ENCODE data around the gene ZMYND8. TPM values are rescaled to one million over a fixed set of nuclear protein-coding genes. Genes with fewer than 3 reads are reported as not detected.
"Not testable (repeated sequence)": the region's sequence is repeated elsewhere in the genome, so short reads cannot be mapped to it uniquely, and the experiment has no call there.

The ZMYND8 gene
- total and polyA plus RNA-seq, 10 of the 15 experiments (the other 5 are each of a cell fraction or from before 2014, with no cell fraction given), result 12.9 to 54.8 (median 23.1) TPM

GRCh38 chr20:47389867-47390347, 33.4 kb upstream of the ZMYND8 start (continued):
- TF ChIP-seq ZNF384 (IDR thresholded peaks at IDR 0.05; ENCODE audit: borderline replicate concordance, low read depth, low read length) (peak; percentile 70), ATF3 (IDR thresholded peaks at IDR 0.05; ENCODE audit: borderline replicate concordance, extremely low read depth, low read depth, low read length) (no peak)

GRCh38 chr20:47385968-47386367, 29.5 kb upstream of the ZMYND8 start:
- POLR2A ChIA-PET; FAIRE-seq; BruUV-seq (replicated peaks); H3K4me3 ChIP-seq; H3K9ac ChIP-seq (ENCODE audit: control insufficient read depth, insufficient read depth, low read length); ATAC-seq; H3K9me3 ChIP-seq (replicated peaks; ENCODE audit: control insufficient read depth, insufficient read depth, low read length); H3K4me2 ChIP-seq (ENCODE audit: control insufficient read depth, insufficient read depth); H3K27me3 ChIP-seq (replicated peaks in 1 of 2; ENCODE audit: control insufficient read depth in 2 of 2, insufficient read depth in 2 of 2, low read length in 1 of 2); DNase-seq (ENCODE audit: low read depth, low spot score); H3K27ac ChIP-seq (ENCODE audit: control insufficient read depth, insufficient read depth); H4K20me1 ChIP-seq (ENCODE audit: control insufficient read depth, insufficient read depth); H2AFZ ChIP-seq (ENCODE audit: control insufficient read depth, low read depth, low read length); H3K79me2 ChIP-seq (ENCODE audit: control insufficient read depth, insufficient read depth, low read length); H3K36me3 ChIP-seq (ENCODE audit: control insufficient read depth in 2 of 2, insufficient read depth in 2 of 2, low read length in 1 of 2): not testable (repeated sequence)
- H3K4me1 ChIP-seq (ENCODE audit: control insufficient read depth, insufficient read depth, low read length), result peaks cover 15% of the 10 kb centered on the region
- in situ Hi-C loops (cut with MboI) (loop anchor here (10.0 kb wide), 1 partner anchor 111 kb away; no protein-coding TSS in a partner anchor), intact Hi-C loops (cut with micrococcal nuclease; ENCODE audit: unreplicated experiment) (loop anchor here (2.0 kb wide), 2 partner anchors 181 to 627 kb away; no protein-coding TSS in a partner anchor)
- ChIA-PET SMC1A (ENCODE audit: uncharacterized antibody, unreplicated experiment) (interaction anchor here (1.1 to 6.9 kb wide), 3 partner anchors 29 to 189 kb away, joined by 3 to 266 read pairs (median 6); no protein-coding TSS in a partner anchor), RAD21 (ENCODE audit: unreplicated experiment) (interaction anchor here (1.4 to 6.2 kb wide), 3 partner anchors 113 to 187 kb away, joined by 4 to 247 read pairs (median 141); no protein-coding TSS in a partner anchor), CTCF (interaction anchor here (1.1 to 8.9 kb wide), 6 partner anchors 36 to 632 kb away, joined by 3 to 344 read pairs (median 47); no protein-coding TSS in a partner anchor)
- 100% methylated on average over 5 of the region's 5 CpGs for WGBS (ENCODE audit: insufficient coverage, insufficient replicate concordance, low lambda C conversion rate, missing lambda C conversion rate)
- peak; percentile 78; the same call in 1 of the 2 replicates for TF ChIP-seq NFXL1 (IDR thresholded peaks at IDR 0.05; ENCODE audit: borderline replicate concordance)

Data from GM12878 (cell line).